ENCODE results near the gene SORCS1.

SORCS1 gene

DNA sequence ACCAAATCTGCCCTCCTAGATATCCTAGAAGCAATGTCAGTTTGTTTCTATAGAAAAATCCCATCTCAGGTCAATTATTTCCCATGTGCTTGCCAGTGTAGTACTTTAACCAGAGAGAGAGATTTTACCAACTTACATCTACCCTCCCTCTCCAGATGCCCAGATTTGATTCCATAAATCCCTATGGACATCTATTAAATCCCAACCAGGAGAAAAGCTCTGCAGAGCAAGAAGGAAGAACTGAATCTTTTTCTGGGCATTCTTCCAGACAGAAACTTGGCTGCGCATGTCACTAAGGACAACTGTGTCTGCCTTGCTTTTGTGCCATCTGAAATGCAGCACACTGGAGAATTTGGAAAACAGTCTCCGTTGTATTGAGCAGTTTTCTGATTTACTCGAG is 597.6 kb downstream of the SORCS1 start:
- no peak for DNase-seq

- DNase-seq: no peak
Measured at GRCh38 chr10:106565546-106565945, 599.0 kb downstream of the SORCS1 start.

GRCh38 chr10:106563384-106563783 is 601.1 kb downstream of the SORCS1 start:
- no peak for DNase-seq

GRCh38 chr10:106560925-106561640 is 603.4 kb downstream of the SORCS1 start:
- no peak for DNase-seq

DNA sequence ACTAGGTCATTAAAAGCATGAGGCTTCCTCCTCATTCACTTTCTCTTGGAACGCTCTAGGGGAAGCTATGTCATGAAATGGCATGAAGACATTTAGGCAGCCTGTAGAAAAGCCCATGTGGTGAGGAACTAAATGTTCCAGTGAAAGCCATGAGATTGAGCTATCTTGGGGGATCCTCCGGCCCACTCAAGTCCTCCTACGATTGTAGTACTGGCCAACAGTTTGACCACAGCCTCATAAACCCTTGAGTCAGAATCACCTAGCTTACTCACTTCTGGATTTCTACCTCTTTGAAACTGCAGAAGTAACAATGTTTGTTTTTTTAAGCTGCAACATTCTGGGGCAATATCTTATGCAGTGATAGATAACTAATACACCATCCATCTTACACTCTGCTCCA is 605.1 kb downstream of the SORCS1 start:
- no peak for DNase-seq

- no peak for DNase-seq
Measured at GRCh38 chr10:106557951-106558733, 606.4 kb downstream of the SORCS1 start.

GRCh38 chr10:106557053-106557452 is 607.5 kb downstream of the SORCS1 start:
- DNase-seq: no peak

DNA sequence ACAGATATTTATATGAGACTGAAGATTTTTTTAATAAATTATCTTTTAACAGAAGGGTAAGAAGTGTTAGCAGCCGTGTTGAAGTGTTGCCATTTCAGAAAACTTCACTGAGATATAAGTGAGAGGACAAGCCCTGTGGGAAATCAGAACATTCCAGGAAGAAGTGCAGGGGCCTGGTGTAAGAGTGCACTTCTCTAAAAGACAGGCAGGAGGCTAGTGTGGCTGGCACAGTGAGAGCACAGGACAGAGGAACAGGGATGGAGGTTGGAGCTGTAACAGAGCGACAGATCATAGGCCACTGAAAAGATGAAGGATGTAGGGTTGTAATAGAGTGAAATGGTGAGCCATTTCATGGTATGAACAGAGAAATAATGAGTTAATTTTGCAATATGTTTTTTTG is 608.9 kb downstream of the SORCS1 start:
- DNase-seq: no peak

- no peak for DNase-seq
Measured at GRCh38 chr10:106551501-106552062, 612.9 kb downstream of the SORCS1 start.

DNA sequence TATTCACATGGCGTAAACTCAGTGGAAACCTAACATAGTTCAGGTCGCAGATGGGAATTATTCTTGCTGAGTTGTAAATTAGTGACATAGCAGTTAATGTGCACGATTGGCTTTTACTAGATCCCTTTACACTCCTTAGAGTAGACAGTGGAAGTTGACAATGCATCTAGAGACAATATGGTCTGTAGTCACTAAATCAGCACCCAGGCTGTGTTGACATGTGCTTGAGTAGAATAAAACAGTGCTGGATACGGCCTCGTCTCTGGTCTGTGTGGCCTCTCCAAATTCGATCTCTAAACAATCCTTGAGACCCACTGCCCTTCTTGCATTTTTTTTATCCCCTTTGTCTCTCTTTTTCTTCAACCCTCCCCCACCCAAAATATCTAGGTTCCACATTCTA is 615.7 kb downstream of the SORCS1 start:
- no peak for DNase-seq

DNA sequence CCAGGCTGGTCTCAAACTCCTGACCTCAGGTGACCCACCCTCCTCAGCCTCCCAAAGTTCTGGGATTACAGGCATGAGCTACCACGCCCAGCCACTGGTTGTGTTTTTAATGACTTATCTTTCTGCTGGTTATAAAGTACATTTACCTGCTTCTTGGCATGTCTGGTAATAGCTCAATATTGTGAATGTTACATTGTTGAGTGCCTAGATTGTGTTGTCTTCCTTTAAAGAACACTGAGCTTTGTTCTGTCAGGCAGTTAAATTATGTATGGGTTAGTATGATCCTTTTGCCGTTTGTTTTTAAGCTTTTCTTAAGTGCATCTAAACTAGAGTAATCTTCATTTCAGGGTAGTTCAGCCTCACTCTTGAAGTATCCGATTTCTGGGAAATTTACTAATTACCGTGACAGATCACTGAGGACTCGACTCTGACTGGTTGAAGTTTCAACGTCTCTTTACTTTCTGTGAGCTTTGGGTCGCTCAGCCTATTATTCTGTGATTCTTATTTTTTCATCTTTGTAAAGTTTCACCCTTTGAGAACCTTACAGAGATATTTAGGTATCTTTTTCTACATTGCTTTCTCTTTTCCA is 617.4 kb downstream of the SORCS1 start:
- DNase-seq: no peak

GRCh38 chr10:106542461-106542860 is 622.0 kb downstream of the SORCS1 start:
- DNase-seq: no peak

GRCh38 chr10:106540645-106541044 is 623.9 kb downstream of the SORCS1 start:
- no peak for DNase-seq

DNA sequence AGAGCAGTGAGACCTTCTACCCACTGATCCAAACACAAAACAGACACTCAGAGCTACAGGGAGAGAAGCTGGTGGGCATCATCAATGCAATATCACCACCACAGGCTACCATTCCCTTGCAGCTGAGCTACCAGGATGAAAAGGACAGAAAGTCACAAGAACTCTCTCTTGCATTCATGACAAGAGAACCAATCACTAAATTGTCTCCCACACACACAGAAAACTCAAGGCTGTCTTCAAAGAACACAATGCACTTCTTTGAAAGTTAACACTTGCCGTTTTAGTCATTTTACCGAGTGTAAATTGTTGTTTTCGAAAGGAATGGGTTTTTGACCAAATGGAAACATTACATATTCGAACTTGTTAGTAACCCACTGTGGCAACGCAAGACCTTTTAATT is 626.6 kb downstream of the SORCS1 start:
- DNase-seq: no peak

- DNase-seq: no peak
Measured at GRCh38 chr10:106535304-106535953, 629.1 kb downstream of the SORCS1 start.

DNA sequence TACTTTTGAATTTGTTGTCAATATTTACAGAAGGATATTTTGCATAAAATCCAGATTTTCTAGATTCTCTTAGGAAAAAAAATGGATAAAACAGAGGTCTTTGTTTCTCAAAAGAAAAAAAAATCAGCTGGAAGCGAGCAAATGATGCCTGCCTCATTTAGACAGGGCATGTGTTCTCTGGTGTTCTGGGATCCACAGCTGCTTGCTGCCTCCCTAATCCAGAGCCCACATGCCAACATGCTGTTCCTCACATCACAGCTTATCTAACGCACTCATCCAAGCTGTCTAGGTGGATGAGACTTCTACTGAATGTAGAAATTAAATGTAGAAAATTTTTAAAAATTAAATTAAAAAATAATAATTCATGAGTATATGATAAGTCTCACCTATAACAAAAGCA is 630.1 kb downstream of the SORCS1 start:
- DNase-seq: no peak

DNA sequence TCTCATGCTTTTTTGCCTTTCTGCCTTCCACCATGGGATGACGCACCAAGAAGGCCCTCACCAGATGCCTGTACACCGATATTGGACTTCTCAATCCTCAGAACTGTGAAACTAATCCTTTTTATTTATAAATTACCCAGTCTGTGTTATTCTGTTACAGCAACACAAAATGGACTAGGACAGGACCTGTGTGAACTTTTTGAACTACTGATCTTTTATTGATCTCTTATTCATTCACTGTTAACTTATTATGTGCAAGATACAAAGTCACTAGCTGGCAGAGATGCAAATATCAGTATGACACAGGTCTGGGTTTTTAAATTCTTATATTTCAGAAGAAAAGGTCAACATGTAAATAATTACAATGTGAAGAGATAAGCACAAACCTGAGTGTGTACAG is 635.8 kb downstream of the SORCS1 start:
- DNase-seq: no peak

DNA sequence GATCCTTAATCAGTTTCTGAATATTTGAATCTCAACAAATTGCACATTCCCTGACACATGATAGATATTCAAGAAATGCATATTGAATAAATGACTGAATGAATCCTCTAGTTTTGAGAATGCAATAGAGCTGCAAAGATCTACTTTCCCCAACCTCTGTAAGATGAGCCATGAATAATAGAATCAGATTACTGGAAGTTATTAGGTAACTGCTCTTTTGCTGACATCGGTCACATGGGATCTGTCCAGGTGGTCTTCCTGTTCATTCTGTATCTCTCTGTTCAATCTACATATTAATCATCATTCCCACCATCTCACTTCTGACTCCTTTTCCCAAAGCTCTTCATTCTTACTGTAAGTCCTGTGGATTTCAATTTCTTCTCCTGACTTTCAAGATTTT is 638.7 kb downstream of the SORCS1 start:
- DNase-seq: no peak
